ENCODE measurements around the gene CBX5.
"Not testable (repeated sequence)": the region's sequence is repeated elsewhere in the genome, so short reads cannot be mapped to it uniquely, and the experiment has no call there.

The CBX5 gene

GRCh38 chr12:54279632-54280467 lies at the start of gene CBX5:
CBX5 (minus strand) TSS chr12:54280122; CDS start chr12:54257650, 22,472 bp downstream.
- peak; percentile 90 for DNase-seq

GRCh38 chr12:54328595-54329337 lies 48.8 kb upstream of the CBX5 start:
- DNase-seq = no peak

- DNase-seq = not testable (repeated sequence)
These were observed 45.7 kb upstream of the CBX5 start for GRCh38 chr12:54325442-54326109.

GRCh38 chr12:54324617-54325441 lies 44.9 kb upstream of the CBX5 start, which contains the start of gene COPZ1:
COPZ1 (plus strand) TSS chr12:54325131; CDS start chr12:54325164, 33 bp downstream.
- peak; percentile 99 for DNase-seq

GRCh38 chr12:54321363-54321762 lies 41.4 kb upstream of the CBX5 start:
- DNase-seq = no peak

- DNase-seq = not testable (repeated sequence)
These were observed 32.4 kb upstream of the CBX5 start for GRCh38 chr12:54312309-54312708.

GRCh38 chr12:54311051-54311450 lies 31.1 kb upstream of the CBX5 start:
- no peak for DNase-seq

- DNase-seq = no peak
These were observed 27.2 kb upstream of the CBX5 start for GRCh38 chr12:54306925-54307741.

- DNase-seq = no peak
These were observed 24.4 kb upstream of the CBX5 start for GRCh38 chr12:54304187-54304810.

GRCh38 chr12:54303640-54304039 lies 23.7 kb upstream of the CBX5 start:
- DNase-seq = no peak

GRCh38 chr12:54301428-54302048 lies 21.6 kb upstream of the CBX5 start:
- no peak for DNase-seq

- DNase-seq = no peak
These were observed 21.0 kb upstream of the CBX5 start, which contains the start of gene NFE2 for GRCh38 chr12:54300732-54301427. NFE2 (minus strand) TSS chr12:54301015; CDS start chr12:54295248, 5,767 bp downstream.

GRCh38 chr12:54300225-54300731 lies 20.4 kb upstream of the CBX5 start:
- no peak for DNase-seq

GRCh38 chr12:54299515-54300224 lies 19.7 kb upstream of the CBX5 start:
- no peak for DNase-seq

- DNase-seq = no peak
These were observed 19.0 kb upstream of the CBX5 start for GRCh38 chr12:54298904-54299303.

GRCh38 chr12:54296393-54297099 lies 16.6 kb upstream of the CBX5 start:
- DNase-seq = no peak

- DNase-seq = no peak
These were observed 15.1 kb upstream of the CBX5 start for GRCh38 chr12:54294953-54295566.
